Measurements from ENCODE around the gene RGL2.

GRCh38 chr6:33305052-33305451 is 6.3 kb upstream of the RGL2 start:
- no peak for TF ChIP-seq POLR2AphosphoS5 (IDR thresholded peaks at IDR 0.05)
- TF ChIP-seq, protein P1, sequence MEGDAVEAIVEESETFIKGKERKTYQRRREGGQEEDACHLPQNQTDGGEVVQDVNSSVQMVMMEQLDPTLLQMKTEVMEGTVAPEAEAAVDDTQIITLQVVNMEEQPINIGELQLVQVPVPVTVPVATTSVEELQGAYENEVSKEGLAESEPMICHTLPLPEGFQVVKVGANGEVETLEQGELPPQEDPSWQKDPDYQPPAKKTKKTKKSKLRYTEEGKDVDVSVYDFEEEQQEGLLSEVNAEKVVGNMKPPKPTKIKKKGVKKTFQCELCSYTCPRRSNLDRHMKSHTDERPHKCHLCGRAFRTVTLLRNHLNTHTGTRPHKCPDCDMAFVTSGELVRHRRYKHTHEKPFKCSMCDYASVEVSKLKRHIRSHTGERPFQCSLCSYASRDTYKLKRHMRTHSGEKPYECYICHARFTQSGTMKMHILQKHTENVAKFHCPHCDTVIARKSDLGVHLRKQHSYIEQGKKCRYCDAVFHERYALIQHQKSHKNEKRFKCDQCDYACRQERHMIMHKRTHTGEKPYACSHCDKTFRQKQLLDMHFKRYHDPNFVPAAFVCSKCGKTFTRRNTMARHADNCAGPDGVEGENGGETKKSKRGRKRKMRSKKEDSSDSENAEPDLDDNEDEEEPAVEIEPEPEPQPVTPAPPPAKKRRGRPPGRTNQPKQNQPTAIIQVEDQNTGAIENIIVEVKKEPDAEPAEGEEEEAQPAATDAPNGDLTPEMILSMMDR (IDR thresholded peaks at IDR 0.05; ENCODE audit: poor library complexity, severe bottlenecking), result no peak
- no peak for TF ChIP-seq EZH2 (IDR thresholded peaks at IDR 0.05; ENCODE audit: borderline replicate concordance, insufficient read depth, low read length, poor library complexity, severe bottlenecking)
- TF ChIP-seq TAF1 (IDR thresholded peaks at IDR 0.05; ENCODE audit: low read depth), result no peak
- no peak for TF ChIP-seq EP300 (conservative IDR thresholded peaks at IDR 0.05; ENCODE audit: poor library complexity, severe bottlenecking)
- no peak for TF ChIP-seq SMC3 (conservative IDR thresholded peaks at IDR 0.05; ENCODE audit: poor library complexity)

All from neural cell (in vitro differentiated cells).